ENCODE results near the gene PRR18.

The PRR18 gene

GRCh38 chr6:166333172-166333995 lies 25.2 kb upstream of the PRR18 start:
- no peak for DNase-seq

- DNase-seq = no peak
Measured at GRCh38 chr6:166331503-166332415, 23.6 kb upstream of the PRR18 start.

- DNase-seq = no peak
Measured at GRCh38 chr6:166330612-166331011, 22.4 kb upstream of the PRR18 start.

- no peak for DNase-seq
Measured at GRCh38 chr6:166325383-166326042, 17.3 kb upstream of the PRR18 start.

GRCh38 chr6:166323395-166323794 lies 15.2 kb upstream of the PRR18 start:
- DNase-seq = no peak

GRCh38 chr6:166318649-166319600 lies 10.7 kb upstream of the PRR18 start:
- DNase-seq = no peak

- no peak for DNase-seq
Measured at GRCh38 chr6:166318227-166318626, 10.0 kb upstream of the PRR18 start.

- no peak for DNase-seq
Measured at GRCh38 chr6:166317261-166318212, 9.3 kb upstream of the PRR18 start.

GRCh38 chr6:166315436-166315835 lies 7.2 kb upstream of the PRR18 start:
- DNase-seq = no peak

- DNase-seq = no peak
Measured at GRCh38 chr6:166314454-166314853, 6.3 kb upstream of the PRR18 start.

- peak; percentile 45 for DNase-seq
Measured at GRCh38 chr6:166313255-166314070, 5.3 kb upstream of the PRR18 start.

- DNase-seq = no peak
Measured at GRCh38 chr6:166312832-166313231, 4.6 kb upstream of the PRR18 start.

GRCh38 chr6:166310634-166311033 lies 2.4 kb upstream of the PRR18 start:
- DNase-seq = no peak

GRCh38 chr6:166309977-166310376 lies 1.8 kb upstream of the PRR18 start:
- DNase-seq = no peak

GRCh38 chr6:166308769-166309589 lies 787 bp upstream of the PRR18 start:
- no peak for DNase-seq

GRCh38 chr6:166307082-166308032 lies 835 bp downstream of the PRR18 start:
- no peak for DNase-seq

- no peak for DNase-seq
Measured at GRCh38 chr6:166306378-166307081, 1.7 kb downstream of the PRR18 start.

Data from stimulated activated CD4-positive, alpha-beta T cell treated with anti-CD3 and anti-CD28 coated beads, Interleukin-4, amount 100 ng/mL, for 24 hours (primary cell).